Gastrocnemius medialis (tissue), 4 donors: ENCODE data around the gene BIN2.

Experiments
- CTCF ChIP-seq, 5 experiments: fragments of 450-650 bp in 3 of 5; fragments of 200-600 bp in 2 of 5; sonication (generic) in 2 of 5; IDR thresholded peaks in 4 of 5; conservative IDR thresholded peaks in 1 of 5; 1 replicate in 4 of 5; 2 replicates in 1 of 5; pipeline ENCODE4 v1.5.1; 2016 to 2019; ENCODE audit warnings: antibody characterized with exemption in 5 of 5, mild to moderate bottlenecking in 3 of 5, moderate library complexity in 3 of 5
- POLR2A ChIP-seq, 2 donors: fragments of 450-650 bp; IDR thresholded peaks; one replicate each; pipeline ENCODE4 v1.6.1; 2017; ENCODE audit warnings: antibody characterized with exemption in 2 of 2, mild to moderate bottlenecking in 2 of 2, moderate library complexity in 2 of 2

GRCh38 chr12:51246254-51246853 lies 77.6 kb downstream of the BIN2 start:
- TF ChIP-seq CTCF (IDR thresholded peaks at IDR 0.05 in 4 of 5, conservative IDR thresholded peaks at IDR 0.05 in 1 of 5) (no peak), POLR2A (IDR thresholded peaks at IDR 0.05) (no peak)
